ENCODE data around the gene EFCAB12.
A peak's percentile ranks its signal among the peaks of the same experiment; 100 is the strongest.

The EFCAB12 gene

GRCh38 chr3:129428376-129429079, at the start of gene EFCAB12:
EFCAB12 (minus strand) TSS chr3:129428636; CDS start chr3:129428488, 148 bp downstream.
- DNase-seq (ENCODE audit: low read depth): peak; percentile 69

- DNase-seq (ENCODE audit: low read depth): no peak
Observed at GRCh38 chr3:129476586-129476985, 48.1 kb upstream of the EFCAB12 start.

- no peak for DNase-seq (ENCODE audit: low read depth)
Observed at GRCh38 chr3:129475863-129476262, 47.4 kb upstream of the EFCAB12 start.

- no peak for DNase-seq (ENCODE audit: low read depth)
Observed at GRCh38 chr3:129474984-129475804, 46.8 kb upstream of the EFCAB12 start.

GRCh38 chr3:129473769-129474152, 45.3 kb upstream of the EFCAB12 start:
- no peak for DNase-seq (ENCODE audit: low read depth)

- no peak for DNase-seq (ENCODE audit: low read depth)
Observed at GRCh38 chr3:129473067-129473768, 44.8 kb upstream of the EFCAB12 start.

- no peak for DNase-seq (ENCODE audit: low read depth)
Observed at GRCh38 chr3:129470861-129471260, 42.4 kb upstream of the EFCAB12 start.

GRCh38 chr3:129469026-129469425, 40.6 kb upstream of the EFCAB12 start:
- DNase-seq (ENCODE audit: low read depth): no peak

- DNase-seq (ENCODE audit: low read depth): no peak
Observed at GRCh38 chr3:129467932-129468331, 39.5 kb upstream of the EFCAB12 start.

GRCh38 chr3:129463716-129464115, 35.3 kb upstream of the EFCAB12 start:
- no peak for DNase-seq (ENCODE audit: low read depth)

GRCh38 chr3:129463094-129463493, 34.7 kb upstream of the EFCAB12 start:
- no peak for DNase-seq (ENCODE audit: low read depth)

GRCh38 chr3:129462361-129462968, 34.0 kb upstream of the EFCAB12 start:
- no peak for DNase-seq (ENCODE audit: low read depth)

- DNase-seq (ENCODE audit: low read depth): no peak
Observed at GRCh38 chr3:129461461-129462146, 33.2 kb upstream of the EFCAB12 start.

- DNase-seq (ENCODE audit: low read depth): no peak
Observed at GRCh38 chr3:129461022-129461421, 32.6 kb upstream of the EFCAB12 start.

- no peak for DNase-seq (ENCODE audit: low read depth)
Observed at GRCh38 chr3:129460572-129460971, 32.1 kb upstream of the EFCAB12 start.

- DNase-seq (ENCODE audit: low read depth): no peak
Observed at GRCh38 chr3:129460155-129460554, 31.7 kb upstream of the EFCAB12 start.

- DNase-seq (ENCODE audit: low read depth): no peak
Observed at GRCh38 chr3:129453732-129454131, 25.3 kb upstream of the EFCAB12 start.

GRCh38 chr3:129449279-129450115, 21.1 kb upstream of the EFCAB12 start:
- DNase-seq (ENCODE audit: low read depth): no peak

GRCh38 chr3:129448186-129448895, 19.9 kb upstream of the EFCAB12 start:
- DNase-seq (ENCODE audit: low read depth): no peak

- DNase-seq (ENCODE audit: low read depth): no peak
Observed at GRCh38 chr3:129446926-129447325, 18.5 kb upstream of the EFCAB12 start.
